ENCODE data around the gene AGR3.

Gene AGR3

GRCh38 chr7:16836481-16836880, 45.3 kb downstream of the AGR3 start:
- no peak for DNase-seq (ENCODE audit: low read depth in 2 of 2)

DNA sequence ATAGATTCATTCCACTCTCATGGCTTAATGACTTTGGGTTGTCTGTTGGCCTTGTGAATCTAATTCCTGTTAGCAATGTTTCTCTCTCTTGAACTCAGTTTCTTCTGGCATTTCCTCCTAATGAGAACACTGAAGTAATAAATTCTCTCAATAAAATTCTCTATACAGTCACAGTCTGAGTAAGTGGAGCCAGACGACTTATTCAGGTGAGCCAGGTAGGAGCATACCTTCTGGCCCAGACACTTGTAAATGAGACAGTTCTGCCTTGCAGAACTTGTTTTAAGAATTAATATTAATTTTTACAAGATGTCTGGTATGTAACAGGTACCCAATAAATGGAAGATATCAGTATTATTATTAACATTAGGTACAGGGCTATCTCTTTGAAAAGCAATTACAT, 48.4 kb downstream of the AGR3 start:
- DNase-seq (ENCODE audit: low read depth in 2 of 2): no peak

GRCh38 chr7:16826060-16826459, 55.7 kb downstream of the AGR3 start:
- DNase-seq (ENCODE audit: low read depth in 2 of 2): no peak

GRCh38 chr7:16822029-16822428, 59.8 kb downstream of the AGR3 start:
- no peak for DNase-seq (ENCODE audit: low read depth in 2 of 2)

- DNase-seq (ENCODE audit: low read depth in 2 of 2): no peak
Measured at GRCh38 chr7:16818732-16819131, 63.1 kb downstream of the AGR3 start.

- DNase-seq (ENCODE audit: low read depth in 2 of 2): no peak
Measured at GRCh38 chr7:16817536-16817935, 64.2 kb downstream of the AGR3 start.

DNA sequence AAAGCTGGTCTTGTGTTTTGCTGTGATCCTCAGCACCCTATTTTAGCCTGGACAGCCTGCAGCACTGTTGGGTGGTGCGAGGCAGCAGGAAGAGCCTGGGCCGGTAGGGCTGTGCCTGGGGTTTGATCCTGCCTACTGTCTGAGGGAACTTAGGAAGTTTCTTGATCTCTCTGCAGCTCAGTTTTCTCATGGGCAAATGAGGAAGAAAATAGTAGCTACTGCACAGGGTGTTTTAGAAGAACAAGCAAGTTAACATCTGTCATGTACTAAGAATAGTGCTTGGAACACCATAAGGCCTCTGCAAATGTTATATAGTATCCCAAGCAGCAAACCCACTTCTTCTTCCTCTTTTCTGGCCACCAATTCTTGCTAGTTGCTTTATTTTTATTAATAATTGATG, 65.0 kb downstream of the AGR3 start:
- DNase-seq (ENCODE audit: low read depth in 2 of 2): no peak

DNA sequence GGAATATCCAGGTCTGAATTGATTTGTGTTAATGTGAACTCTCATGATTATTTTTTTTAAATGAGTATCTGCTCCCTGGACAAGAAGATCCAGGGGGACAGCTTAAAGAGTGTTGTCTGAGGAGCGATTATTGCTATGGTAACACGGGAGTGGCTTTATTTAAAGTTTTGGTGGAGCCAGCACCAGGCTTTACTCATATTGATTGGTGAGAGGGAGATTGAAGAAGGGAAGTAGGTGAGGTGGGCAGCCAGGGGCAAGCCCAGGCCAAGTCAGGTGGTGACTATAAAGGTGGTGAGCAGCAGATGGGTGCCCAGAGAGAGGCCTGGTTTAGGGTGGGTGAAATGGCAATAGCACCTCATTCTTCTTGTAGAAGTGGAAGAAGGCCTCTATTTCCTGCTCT, 66.8 kb downstream of the AGR3 start:
- no peak for DNase-seq (ENCODE audit: low read depth in 2 of 2)

- no peak for DNase-seq (ENCODE audit: low read depth in 2 of 2)
Measured at GRCh38 chr7:16813232-16813616, 68.6 kb downstream of the AGR3 start.

GRCh38 chr7:16812542-16813231, 69.1 kb downstream of the AGR3 start:
- DNase-seq (ENCODE audit: low read depth in 2 of 2): no peak

DNA sequence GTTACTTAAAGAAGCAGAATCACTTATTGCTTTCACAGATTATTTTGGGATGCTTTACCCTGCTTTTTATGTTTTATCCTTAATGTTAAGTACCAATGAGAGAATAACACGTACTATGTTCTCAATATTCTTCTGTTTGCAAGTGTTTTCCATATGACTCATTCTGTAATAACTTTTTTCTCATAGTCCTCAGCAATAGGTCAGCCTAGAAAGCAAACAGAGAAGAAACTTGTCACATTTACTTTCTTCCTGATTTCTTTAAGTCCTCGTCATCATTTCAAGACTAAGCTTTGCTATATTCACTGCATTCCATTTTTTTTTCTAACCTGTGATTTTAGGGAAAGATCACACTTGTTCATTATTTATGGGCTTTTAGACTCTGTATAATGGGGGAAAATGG, 70.2 kb downstream of the AGR3 start:
- DNase-seq (ENCODE audit: low read depth in 2 of 2): no peak

- DNase-seq (ENCODE audit: low read depth in 2 of 2): no peak
Measured at GRCh38 chr7:16810573-16810972, 71.2 kb downstream of the AGR3 start.

- DNase-seq (ENCODE audit: low read depth in 2 of 2): no peak
Measured at GRCh38 chr7:16810112-16810511, 71.7 kb downstream of the AGR3 start.

Data from stimulated activated CD8-positive, alpha-beta memory T cell treated with anti-CD3 and anti-CD28 coated beads, Interleukin-15, amount 100 ng/mL, for 4 hours (primary cell).